SH-SY5Y (cell line): ENCODE measurements around the gene M1AP.

ENCODE experiments used
- GATA2 ChIP-seq: IDR thresholded peaks from 2 replicates; pipeline ENCODE4 v1.6.1; 2011; ENCODE audit warnings: mild to moderate bottlenecking, low read depth, low read length
- GATA3 ChIP-seq: IDR thresholded peaks from 2 replicates; pipeline ENCODE4 v1.6.1; 2011; ENCODE audit warnings: low read depth, mild to moderate bottlenecking, low read length, moderate library complexity

DNA sequence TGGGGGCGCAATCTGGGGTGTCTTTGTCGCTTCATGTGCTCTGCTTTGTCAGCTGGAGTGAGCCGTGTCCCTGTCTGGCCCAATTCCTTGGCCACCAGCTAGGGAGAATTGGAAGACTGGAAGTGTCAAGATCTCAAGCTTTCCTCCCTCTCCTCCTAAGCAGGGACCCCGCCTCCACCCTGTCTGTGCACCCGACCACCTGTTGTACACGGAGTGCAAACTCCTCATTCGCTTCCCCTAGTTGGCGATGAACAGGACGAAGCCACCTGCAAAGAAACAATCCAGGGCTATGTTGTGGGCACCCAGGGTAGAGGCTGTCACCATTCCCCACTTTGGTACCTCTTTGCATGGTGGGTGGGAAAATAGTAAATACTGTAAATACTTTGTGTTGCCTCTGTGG lies 120.4 kb downstream of the M1AP start:
- no peak for TF ChIP-seq GATA3
- no peak for TF ChIP-seq GATA2
